ENCODE results near the gene IQCH.

GRCh38 chr15:67403428-67404154, 149.0 kb downstream of the IQCH start:
- TF ChIP-seq EZH2 (IDR thresholded peaks at IDR 0.05; ENCODE audit: low read length, unreplicated experiment), result no peak
- TF ChIP-seq CTCF (conservative IDR thresholded peaks at IDR 0.05; ENCODE audit: low read depth, low read length), result no peak

All from PC-3 (cell line).